HepG2 (cell line): ENCODE measurements around the gene CHEK1. TPM values are rescaled to one million over a fixed set of nuclear protein-coding genes. Genes with fewer than 3 reads are reported as not detected.
A peak's percentile ranks its signal among the peaks of the same experiment; 100 is the strongest.

Experiments used
- AKAP8 ChIP-seq: sonication (generic); formaldehyde crosslinking; IDR thresholded peaks from 2 replicates; pipeline ENCODE4 v1.5.1; 2020; ENCODE audit warnings: mild to moderate bottlenecking, missing genetic modification reagents
- JUNB ChIP-seq: sonication (generic); formaldehyde crosslinking; IDR thresholded peaks from 2 replicates; pipeline ENCODE4 v1.8.0; 2022; ENCODE audit warnings: missing genetic modification reagents, mild to moderate bottlenecking, borderline replicate concordance
- NFE2L2 ChIP-seq: fragments of 150-350 bp; IDR thresholded peaks from 2 replicates; pipeline ENCODE4 v1.6.1; 2014; ENCODE audit warnings: low read length
- NONO ChIP-seq, 2 experiments: fragments of 450-650 bp in 1 of 2; sonication (generic) in 1 of 2; formaldehyde crosslinking in 1 of 2; IDR thresholded peaks in 1 of 2; conservative IDR thresholded peaks in 1 of 2; 2 replicates each; pipeline versions ENCODE4 v1.6.1 to v1.8.0; 2017 to 2022; ENCODE audit warnings: mild to moderate bottlenecking in 1 of 2, missing genetic modification reagents in 1 of 2, moderate library complexity in 1 of 2
- NR2F2 ChIP-seq: IDR thresholded peaks from 2 replicates; pipeline ENCODE4 v1.6.1; 2012; ENCODE audit warnings: low read depth, inconsistent platforms, borderline replicate concordance
- PAX8 ChIP-seq: sonication (generic); formaldehyde crosslinking; IDR thresholded peaks from 2 replicates; pipeline ENCODE4 v1.8.0; 2022; ENCODE audit warnings: mild to moderate bottlenecking, missing genetic modification reagents, borderline replicate concordance
- RARG ChIP-seq: sonication (generic); formaldehyde crosslinking; IDR thresholded peaks from 2 replicates; pipeline ENCODE4 v1.4.0; 2020; ENCODE audit warnings: low read depth, mild to moderate bottlenecking, missing genetic modification reagents
- SIX4 ChIP-seq: sonication (generic); formaldehyde crosslinking; IDR thresholded peaks from 2 replicates; pipeline ENCODE4 v1.4.0; 2020; ENCODE audit warnings: missing genetic modification reagents
- SNAPC2 ChIP-seq: sonication (generic); formaldehyde crosslinking; IDR thresholded peaks from 2 replicates; pipeline ENCODE4 v1.8.1; 2022; ENCODE audit warnings: mild to moderate bottlenecking, missing genetic modification reagents
- SNRNP70 ChIP-seq: fragments of 200-400 bp; formaldehyde crosslinking; IDR thresholded peaks from 2 replicates; pipeline ENCODE4 v1.6.1; 2017; ENCODE audit warnings: mild to moderate bottlenecking, low read depth, low read length, moderate library complexity
- STAG1 ChIP-seq: sonication (generic); formaldehyde crosslinking; IDR thresholded peaks from 2 replicates; pipeline ENCODE4 v1.4.0; 2020; ENCODE audit warnings: missing genetic modification reagents
- TSC22D2 ChIP-seq: sonication (generic); formaldehyde crosslinking; IDR thresholded peaks from 2 replicates; pipeline ENCODE4 v1.5.1; 2020; ENCODE audit warnings: missing genetic modification reagents, mild to moderate bottlenecking, borderline replicate concordance
- ZBTB8A ChIP-seq: sonication (generic); formaldehyde crosslinking; IDR thresholded peaks from 2 replicates; pipeline ENCODE4 v1.4.0; 2020; ENCODE audit warnings: mild to moderate bottlenecking, low read depth, missing genetic modification reagents, borderline replicate concordance
- ZNF446 ChIP-seq: sonication (generic); formaldehyde crosslinking; IDR thresholded peaks from 2 replicates; pipeline ENCODE4 v1.5.0; 2020; ENCODE audit warnings: mild to moderate bottlenecking, missing genetic modification reagents
- ZSCAN31 ChIP-seq: sonication (generic); formaldehyde crosslinking; IDR thresholded peaks from 2 replicates; pipeline ENCODE4 v1.5.0; 2020; ENCODE audit warnings: low read depth, mild to moderate bottlenecking, missing genetic modification reagents
- polyA plus RNA-seq, 8 experiments: library from polyadenylated mRNA; depleted of rRNA in 3 of 8; stranded (reverse) in 7 of 8; unstranded in 1 of 8; fragments of >200 nt; fragmentation: Illumina TruSeq in 4 of 8; extraction: Trizol in 4 of 8; gene quantifications; 2 replicates each; pipeline versions ENCODE4 v1.2.1 to v1.2.3, GENCODE V29; 2011 to 2016; ENCODE audit warnings: low read depth in 4 of 8, missing spikeins in 1 of 8, mixed read lengths in 1 of 8; ENCODE audit not compliant: insufficient read depth in 1 of 8
- total RNA-seq, 5 experiments: library from RNA; depleted of rRNA; stranded (reverse); fragments of >200 nt; fragmentation: Illumina TruSeq; extraction: Trizol; gene quantifications; 2 replicates each; pipeline ENCODE4 v1.2.3, GENCODE V29; 2016; ENCODE audit warnings: low read depth in 1 of 5
- TF ChIP-seq, protein P1 (sequence below): sonication (generic); formaldehyde crosslinking; IDR thresholded peaks from 2 replicates; pipeline ENCODE4 v1.4.0; 2020; ENCODE audit warnings: missing genetic modification reagents, borderline replicate concordance
- TF ChIP-seq, protein P2 (sequence below), 2 experiments: IDR thresholded peaks; 2 replicates each; pipeline ENCODE4 v1.6.1; 2011 to 2012; ENCODE audit warnings: low read length in 2 of 2, borderline replicate concordance in 1 of 2, low read depth in 1 of 2, mild to moderate bottlenecking in 1 of 2, moderate library complexity in 1 of 2
- TF ChIP-seq, protein P3 (sequence below): sonication (generic); formaldehyde crosslinking; conservative IDR thresholded peaks from 2 replicates; pipeline ENCODE4 v1.4.0; 2020; ENCODE audit warnings: missing genetic modification reagents

The CHEK1 gene
- total and polyA plus RNA-seq, 2 of the 13 experiments (the other 11 are each of a cell fraction or from before 2014, with no cell fraction given): 17.8 to 83.2 TPM

DNA sequence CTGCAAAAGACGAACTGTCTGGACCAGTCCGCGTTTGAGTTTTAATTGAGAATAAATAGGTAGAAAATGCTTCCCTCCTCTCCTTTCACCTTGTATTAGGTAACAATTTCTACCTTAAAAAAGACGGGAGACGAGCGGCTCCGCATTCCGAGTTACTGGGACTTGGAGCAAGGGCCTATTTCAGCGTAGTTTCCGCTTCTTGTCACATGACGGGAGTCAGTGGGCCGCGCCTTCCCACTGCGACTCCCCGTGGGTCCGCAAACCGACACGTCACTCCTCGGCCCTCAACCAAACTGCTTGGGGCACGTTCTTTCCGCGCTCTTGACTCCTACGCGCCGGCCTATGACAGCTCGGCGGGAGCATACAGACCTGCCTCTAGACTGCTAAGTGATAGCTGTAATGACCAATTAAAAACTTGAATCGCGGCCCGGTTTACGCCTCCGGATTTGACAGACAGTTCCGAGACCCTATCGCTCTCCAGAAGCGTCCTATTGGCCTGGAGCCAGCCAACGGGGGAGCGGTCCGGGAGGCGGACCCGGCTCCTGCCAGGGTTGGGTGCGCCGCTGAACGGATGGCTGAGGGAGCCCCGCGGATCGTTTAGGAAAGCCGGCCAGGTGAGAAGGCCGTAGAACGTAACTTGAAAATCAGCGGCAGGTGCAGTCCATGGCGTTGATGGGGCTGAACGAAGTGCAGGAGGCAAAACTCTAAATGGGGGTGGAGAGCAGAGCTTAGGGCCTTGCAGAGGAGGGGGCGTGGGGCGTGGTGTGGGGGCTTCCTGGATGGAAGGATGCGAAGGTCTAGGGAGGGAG, 32.5 kb upstream of the CHEK1 start, which contains the start of gene STT3A (continued):
- TF ChIP-seq, protein P1, sequence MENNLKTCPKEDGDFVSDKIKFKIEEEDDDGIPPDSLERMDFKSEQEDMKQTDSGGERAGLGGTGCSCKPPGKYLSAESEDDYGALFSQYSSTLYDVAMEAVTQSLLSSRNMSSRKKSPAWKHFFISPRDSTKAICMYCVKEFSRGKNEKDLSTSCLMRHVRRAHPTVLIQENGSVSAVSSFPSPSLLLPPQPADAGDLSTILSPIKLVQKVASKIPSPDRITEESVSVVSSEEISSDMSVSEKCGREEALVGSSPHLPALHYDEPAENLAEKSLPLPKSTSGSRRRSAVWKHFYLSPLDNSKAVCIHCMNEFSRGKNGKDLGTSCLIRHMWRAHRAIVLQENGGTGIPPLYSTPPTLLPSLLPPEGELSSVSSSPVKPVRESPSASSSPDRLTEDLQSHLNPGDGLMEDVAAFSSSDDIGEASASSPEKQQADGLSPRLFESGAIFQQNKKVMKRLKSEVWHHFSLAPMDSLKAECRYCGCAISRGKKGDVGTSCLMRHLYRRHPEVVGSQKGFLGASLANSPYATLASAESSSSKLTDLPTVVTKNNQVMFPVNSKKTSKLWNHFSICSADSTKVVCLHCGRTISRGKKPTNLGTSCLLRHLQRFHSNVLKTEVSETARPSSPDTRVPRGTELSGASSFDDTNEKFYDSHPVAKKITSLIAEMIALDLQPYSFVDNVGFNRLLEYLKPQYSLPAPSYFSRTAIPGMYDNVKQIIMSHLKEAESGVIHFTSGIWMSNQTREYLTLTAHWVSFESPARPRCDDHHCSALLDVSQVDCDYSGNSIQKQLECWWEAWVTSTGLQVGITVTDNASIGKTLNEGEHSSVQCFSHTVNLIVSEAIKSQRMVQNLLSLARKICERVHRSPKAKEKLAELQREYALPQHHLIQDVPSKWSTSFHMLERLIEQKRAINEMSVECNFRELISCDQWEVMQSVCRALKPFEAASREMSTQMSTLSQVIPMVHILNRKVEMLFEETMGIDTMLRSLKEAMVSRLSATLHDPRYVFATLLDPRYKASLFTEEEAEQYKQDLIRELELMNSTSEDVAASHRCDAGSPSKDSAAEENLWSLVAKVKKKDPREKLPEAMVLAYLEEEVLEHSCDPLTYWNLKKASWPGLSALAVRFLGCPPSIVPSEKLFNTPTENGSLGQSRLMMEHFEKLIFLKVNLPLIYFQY (CRISPR knock-in tag): peak; percentile 28; the same call in 1 of the 2 replicates
- TF ChIP-seq RARG (CRISPR knock-in tag): no peak
- no peak for TF ChIP-seq SIX4 (CRISPR knock-in tag)
- no peak for TF ChIP-seq ZBTB8A (CRISPR knock-in tag)
- TF ChIP-seq, protein P2, sequence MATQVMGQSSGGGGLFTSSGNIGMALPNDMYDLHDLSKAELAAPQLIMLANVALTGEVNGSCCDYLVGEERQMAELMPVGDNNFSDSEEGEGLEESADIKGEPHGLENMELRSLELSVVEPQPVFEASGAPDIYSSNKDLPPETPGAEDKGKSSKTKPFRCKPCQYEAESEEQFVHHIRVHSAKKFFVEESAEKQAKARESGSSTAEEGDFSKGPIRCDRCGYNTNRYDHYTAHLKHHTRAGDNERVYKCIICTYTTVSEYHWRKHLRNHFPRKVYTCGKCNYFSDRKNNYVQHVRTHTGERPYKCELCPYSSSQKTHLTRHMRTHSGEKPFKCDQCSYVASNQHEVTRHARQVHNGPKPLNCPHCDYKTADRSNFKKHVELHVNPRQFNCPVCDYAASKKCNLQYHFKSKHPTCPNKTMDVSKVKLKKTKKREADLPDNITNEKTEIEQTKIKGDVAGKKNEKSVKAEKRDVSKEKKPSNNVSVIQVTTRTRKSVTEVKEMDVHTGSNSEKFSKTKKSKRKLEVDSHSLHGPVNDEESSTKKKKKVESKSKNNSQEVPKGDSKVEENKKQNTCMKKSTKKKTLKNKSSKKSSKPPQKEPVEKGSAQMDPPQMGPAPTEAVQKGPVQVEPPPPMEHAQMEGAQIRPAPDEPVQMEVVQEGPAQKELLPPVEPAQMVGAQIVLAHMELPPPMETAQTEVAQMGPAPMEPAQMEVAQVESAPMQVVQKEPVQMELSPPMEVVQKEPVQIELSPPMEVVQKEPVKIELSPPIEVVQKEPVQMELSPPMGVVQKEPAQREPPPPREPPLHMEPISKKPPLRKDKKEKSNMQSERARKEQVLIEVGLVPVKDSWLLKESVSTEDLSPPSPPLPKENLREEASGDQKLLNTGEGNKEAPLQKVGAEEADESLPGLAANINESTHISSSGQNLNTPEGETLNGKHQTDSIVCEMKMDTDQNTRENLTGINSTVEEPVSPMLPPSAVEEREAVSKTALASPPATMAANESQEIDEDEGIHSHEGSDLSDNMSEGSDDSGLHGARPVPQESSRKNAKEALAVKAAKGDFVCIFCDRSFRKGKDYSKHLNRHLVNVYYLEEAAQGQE (IDR thresholded peaks at IDR 0.05; ENCODE audit: borderline replicate concordance in 1 of 2, low read depth in 1 of 2, low read length in 2 of 2): peak in 1 of 2 experiments; percentile 50; a peak in 1 of 4 replicates
- no peak for TF ChIP-seq AKAP8 (CRISPR knock-in tag)
- TF ChIP-seq ZNF446 (CRISPR knock-in tag): no peak
- no peak for TF ChIP-seq STAG1 (CRISPR knock-in tag)
- TF ChIP-seq NONO (IDR thresholded peaks at IDR 0.05): no peak
- peak; percentile 81; the same call in 1 of the 2 replicates for TF ChIP-seq NONO (CRISPR knock-in tag; conservative IDR thresholded peaks at IDR 0.05)
- peak; percentile 7; the same call in 1 of the 2 replicates for TF ChIP-seq NR2F2
- no peak for TF ChIP-seq PAX8
- TF ChIP-seq NFE2L2: no peak
- no peak for TF ChIP-seq SNAPC2 (CRISPR knock-in tag)
- TF ChIP-seq, protein P3, sequence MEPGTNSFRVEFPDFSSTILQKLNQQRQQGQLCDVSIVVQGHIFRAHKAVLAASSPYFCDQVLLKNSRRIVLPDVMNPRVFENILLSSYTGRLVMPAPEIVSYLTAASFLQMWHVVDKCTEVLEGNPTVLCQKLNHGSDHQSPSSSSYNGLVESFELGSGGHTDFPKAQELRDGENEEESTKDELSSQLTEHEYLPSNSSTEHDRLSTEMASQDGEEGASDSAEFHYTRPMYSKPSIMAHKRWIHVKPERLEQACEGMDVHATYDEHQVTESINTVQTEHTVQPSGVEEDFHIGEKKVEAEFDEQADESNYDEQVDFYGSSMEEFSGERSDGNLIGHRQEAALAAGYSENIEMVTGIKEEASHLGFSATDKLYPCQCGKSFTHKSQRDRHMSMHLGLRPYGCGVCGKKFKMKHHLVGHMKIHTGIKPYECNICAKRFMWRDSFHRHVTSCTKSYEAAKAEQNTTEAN (CRISPR knock-in tag): no peak
- TF ChIP-seq SNRNP70: no peak
- no peak for TF ChIP-seq JUNB
- TF ChIP-seq ZSCAN31 (CRISPR knock-in tag): peak; percentile 38; the same call in 1 of the 2 replicates
- no peak for TF ChIP-seq TSC22D2 (CRISPR knock-in tag)
